ENCODE results near the gene CLCC1.

The CLCC1 gene

DNA sequence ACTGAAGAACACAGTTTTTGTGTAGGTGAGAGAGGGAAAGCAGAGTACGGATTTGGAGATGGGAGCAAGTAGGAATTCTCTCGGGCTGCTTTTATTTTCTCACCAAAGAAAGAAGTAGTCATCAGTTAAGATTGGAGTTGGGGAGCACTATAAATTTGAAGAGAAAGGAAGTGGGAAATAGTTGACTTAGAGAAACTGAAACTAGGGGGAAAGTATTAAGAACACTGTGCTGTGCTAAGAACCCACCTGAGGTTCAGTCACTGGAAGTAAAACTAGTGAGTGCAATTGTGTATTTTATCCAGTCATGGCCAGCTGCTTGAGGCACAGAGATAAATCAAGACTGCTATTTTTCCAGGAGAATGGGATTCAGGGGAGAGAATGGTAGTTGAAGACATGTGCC, 37.4 kb downstream of the CLCC1 start:
- DNase-seq (ENCODE audit: insufficient read length, low spot score), result no peak
- TF ChIP-seq POU2F2 (IDR thresholded peaks at IDR 0.05; ENCODE audit: low read depth, low read length) (no peak), PAX5 (IDR thresholded peaks at IDR 0.05; ENCODE audit: insufficient read depth, low read length, severe bottlenecking) (no peak), SPI1 (IDR thresholded peaks at IDR 0.05; ENCODE audit: low read depth, low read length) (peak; percentile 78), TAF1 (IDR thresholded peaks at IDR 0.05; ENCODE audit: low read depth, low read length) (no peak), POLR2A (IDR thresholded peaks at IDR 0.05; ENCODE audit: low read depth, low read length) (no peak), POLR2AphosphoS5 (IDR thresholded peaks at IDR 0.05; ENCODE audit: low read depth, low read length) (no peak)
- FAIRE-seq, result peak; percentile 61

DNA sequence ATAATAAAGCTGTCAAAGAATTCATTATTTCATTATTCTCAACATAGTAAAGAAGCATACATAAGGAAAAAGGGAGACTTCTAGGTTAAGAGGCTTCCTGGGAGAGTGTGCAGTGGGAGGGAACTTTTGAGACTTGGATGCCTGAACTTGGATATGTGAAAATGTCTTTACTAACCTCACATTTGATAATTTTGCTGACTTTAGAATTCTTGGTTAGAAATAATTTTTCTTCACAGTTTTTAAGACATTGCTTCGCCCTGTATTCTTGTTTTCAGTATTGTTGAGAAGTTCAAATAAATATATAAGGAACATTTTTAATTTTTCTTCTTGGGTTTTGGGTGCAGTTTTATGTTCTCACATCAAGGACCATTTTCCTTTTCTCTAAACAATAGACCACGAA, 46.5 kb downstream of the CLCC1 start:
- no peak for TF ChIP-seq SPI1 (IDR thresholded peaks at IDR 0.05; ENCODE audit: low read depth, low read length)
- no peak for TF ChIP-seq TAF1 (IDR thresholded peaks at IDR 0.05; ENCODE audit: low read depth, low read length)
- TF ChIP-seq POU2F2 (IDR thresholded peaks at IDR 0.05; ENCODE audit: low read depth, low read length), result no peak
- TF ChIP-seq POLR2A (IDR thresholded peaks at IDR 0.05; ENCODE audit: low read depth, low read length), result no peak
- no peak for TF ChIP-seq PAX5 (IDR thresholded peaks at IDR 0.05; ENCODE audit: insufficient read depth, low read length, severe bottlenecking)
- DNase-seq (ENCODE audit: insufficient read length, low spot score) (no peak), FAIRE-seq (no peak)
